Stimulated activated CD8-positive, alpha-beta memory T cell treated with anti-CD3 and anti-CD28 coated beads, Interleukin-15, amount 100 ng/mL, for 1 hour (primary cell): ENCODE measurements around the gene DCDC2B.
"Not testable (repeated sequence)": the region's sequence is repeated elsewhere in the genome, so short reads cannot be mapped to it uniquely, and the experiment has no call there.

Source experiments
- DNase-seq: peaks from one replicate; pipeline ENCODE4 v3.0.0-alpha.2; 2020; ENCODE audit warnings: low read depth

DCDC2B gene

GRCh38 chr1:32208891-32209328 lies at the start of gene DCDC2B:
DCDC2B (plus strand) TSS chr1:32209089; CDS start chr1:32209094, 5 bp downstream.
- no peak for DNase-seq

DNA sequence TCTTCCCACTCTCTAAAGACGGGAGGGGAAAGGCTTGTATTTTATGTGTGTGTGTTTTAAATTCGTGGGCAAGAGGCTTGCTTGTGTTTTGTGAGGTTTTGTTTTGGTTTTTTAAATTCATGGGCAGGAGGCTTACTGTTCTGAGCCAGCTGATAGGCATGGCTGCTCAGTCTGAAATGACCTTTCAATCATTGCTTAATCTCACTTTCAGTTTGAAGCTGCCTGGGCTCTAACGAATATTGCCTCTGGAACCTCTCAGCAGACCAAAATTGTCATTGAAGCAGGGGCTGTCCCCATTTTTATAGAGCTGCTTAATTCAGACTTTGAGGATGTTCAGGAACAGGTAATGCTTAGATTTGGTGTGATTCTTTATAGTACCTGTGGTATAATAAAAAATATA lies 49.7 kb upstream of the DCDC2B start:
- DNase-seq = no peak

DNA sequence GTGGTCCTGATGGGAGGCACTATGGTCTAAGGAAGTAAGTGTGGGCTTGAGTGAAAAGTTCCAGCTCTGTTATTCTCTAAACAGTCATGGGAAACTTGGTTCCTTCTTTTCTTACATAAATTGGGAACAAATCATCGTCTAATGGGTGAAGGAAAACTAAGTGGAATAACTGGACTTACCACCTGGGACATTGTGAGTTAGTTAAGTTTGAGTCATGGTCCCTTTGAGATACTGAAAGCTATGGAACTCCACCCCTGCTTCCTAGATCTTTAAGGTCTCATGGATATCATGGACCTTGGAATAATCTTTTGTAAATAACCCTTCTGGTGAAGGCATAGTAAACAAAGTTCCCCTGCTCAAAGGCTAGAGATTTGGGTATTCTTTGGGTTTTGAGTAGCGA lies 45.5 kb upstream of the DCDC2B start:
- no peak for DNase-seq

DNA sequence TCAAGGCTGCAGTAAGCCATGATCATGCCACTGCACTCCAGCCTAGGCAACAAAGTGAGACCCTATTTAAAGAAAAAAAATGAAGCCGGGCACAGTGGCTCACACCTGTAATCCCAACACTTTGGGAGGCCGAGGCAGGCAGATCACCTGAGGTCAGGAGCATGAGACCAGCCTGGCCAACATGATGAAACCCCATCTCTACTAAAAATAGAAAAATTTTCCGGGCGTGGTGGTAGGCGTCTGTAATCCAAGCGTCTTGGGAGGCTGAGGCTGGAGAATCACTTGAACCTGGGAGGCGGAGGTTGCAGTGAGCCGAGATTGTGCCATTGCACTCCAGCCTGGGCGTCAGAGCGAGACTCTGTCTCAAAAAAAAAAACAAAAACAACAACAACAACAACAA lies 43.3 kb upstream of the DCDC2B start:
- not testable (repeated sequence) for DNase-seq

DNA sequence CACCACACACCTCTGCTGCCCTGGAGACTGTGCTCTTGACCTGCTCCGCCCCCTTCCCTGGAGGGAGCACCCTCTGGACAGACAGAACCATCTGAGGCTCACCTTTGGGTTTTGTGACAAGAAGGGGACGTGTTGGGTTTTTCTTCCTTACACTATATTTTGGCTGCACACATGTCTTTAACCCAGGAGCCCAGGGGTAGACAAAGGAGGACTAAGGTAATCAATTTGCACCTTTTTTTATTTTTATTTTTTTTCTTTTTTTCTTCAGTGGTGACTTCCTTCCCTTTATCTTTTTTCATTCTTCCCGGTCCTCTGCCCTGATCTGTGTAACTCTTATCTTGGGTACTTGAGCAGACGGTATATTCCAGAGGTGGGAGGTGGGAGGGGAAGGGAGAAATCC lies 37.9 kb upstream of the DCDC2B start:
- DNase-seq = no peak

DNA sequence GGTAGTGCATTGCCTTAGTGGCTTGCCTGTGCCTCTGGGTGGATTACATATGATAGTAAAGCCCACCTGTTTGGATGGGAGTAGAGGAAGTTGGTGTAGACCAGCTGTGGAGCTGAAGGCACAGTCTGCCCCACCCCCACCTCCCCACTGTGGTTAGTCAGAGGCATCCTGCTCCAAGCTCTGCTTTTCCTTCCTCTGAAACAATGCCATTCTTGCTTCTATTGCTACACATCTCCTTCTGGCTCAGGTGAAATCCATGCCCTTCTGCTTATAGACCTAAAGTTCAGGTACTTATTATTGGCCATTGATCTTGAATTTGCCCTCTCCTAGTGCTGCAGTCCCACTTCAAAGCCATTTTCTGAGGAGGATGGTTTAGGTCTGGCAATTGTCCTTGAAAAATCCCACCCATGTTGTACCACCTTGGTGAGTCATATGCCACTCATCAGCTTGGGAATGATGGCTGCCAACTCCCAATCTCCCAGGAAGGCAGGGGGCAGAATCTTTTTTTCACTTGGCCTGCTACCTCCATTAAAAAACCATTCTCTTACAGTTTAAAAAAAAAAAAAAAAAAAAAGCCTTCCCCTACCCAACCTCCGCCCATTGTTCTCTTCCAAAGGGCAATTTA lies 36.2 kb upstream of the DCDC2B start:
- no peak for DNase-seq

- DNase-seq = no peak
Observed at GRCh38 chr1:32178380-32179192, 30.3 kb upstream of the DCDC2B start.

- no peak for DNase-seq
Observed at GRCh38 chr1:32179193-32179442, 29.8 kb upstream of the DCDC2B start.

- DNase-seq = peak; percentile 72
Observed at GRCh38 chr1:32179443-32180185, 29.3 kb upstream of the DCDC2B start, which contains the start of gene TXLNA. TXLNA (plus strand) TSS chr1:32179675; CDS start chr1:32180346, 671 bp downstream.

- no peak for DNase-seq
Observed at GRCh38 chr1:32180186-32181060, 28.5 kb upstream of the DCDC2B start.

GRCh38 chr1:32181065-32181464 lies 27.8 kb upstream of the DCDC2B start:
- DNase-seq = no peak

GRCh38 chr1:32181563-32181962 lies 27.3 kb upstream of the DCDC2B start:
- no peak for DNase-seq

GRCh38 chr1:32182060-32182459 lies 26.8 kb upstream of the DCDC2B start:
- no peak for DNase-seq

DNA sequence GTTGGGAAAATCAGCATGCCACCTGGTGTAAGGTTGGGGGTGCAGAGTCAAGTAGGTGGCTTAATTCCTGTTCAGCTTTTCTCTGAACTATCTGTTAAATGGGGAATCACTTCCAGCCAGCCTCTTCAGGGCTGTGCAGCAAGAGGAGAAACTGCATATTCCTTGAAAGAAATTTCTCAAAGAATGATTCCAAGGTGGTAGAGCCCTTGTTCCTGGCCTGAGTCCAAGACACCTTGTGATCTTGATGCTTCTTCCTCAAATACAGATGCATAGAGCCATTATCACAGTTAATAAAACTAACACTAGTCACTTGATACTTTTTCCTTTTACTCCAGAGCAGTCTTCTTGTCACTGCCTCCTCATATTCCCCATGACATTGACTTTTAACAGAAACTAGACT lies 24.2 kb upstream of the DCDC2B start:
- DNase-seq = no peak

GRCh38 chr1:32186077-32186476 lies 22.8 kb upstream of the DCDC2B start:
- no peak for DNase-seq

DNA sequence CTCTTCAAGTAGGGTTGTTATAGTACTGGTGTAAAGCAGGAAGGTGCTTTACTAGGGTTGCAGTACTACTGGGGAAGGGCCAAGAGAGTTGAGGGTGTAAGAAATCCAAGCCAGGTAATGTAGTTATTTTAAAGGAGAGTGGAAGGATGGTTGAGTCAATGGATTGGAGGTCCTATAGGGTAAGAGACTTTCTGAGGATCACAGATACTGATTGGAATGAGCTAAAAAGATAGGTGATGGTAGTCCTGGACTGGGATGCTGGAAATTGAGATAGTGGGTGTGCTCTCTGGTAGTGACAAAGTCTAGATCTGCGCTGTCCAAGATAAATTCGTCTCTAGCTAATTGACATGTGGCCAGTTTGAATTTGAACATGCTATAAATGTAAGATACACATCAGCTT lies 22.4 kb upstream of the DCDC2B start:
- no peak for DNase-seq

DNA sequence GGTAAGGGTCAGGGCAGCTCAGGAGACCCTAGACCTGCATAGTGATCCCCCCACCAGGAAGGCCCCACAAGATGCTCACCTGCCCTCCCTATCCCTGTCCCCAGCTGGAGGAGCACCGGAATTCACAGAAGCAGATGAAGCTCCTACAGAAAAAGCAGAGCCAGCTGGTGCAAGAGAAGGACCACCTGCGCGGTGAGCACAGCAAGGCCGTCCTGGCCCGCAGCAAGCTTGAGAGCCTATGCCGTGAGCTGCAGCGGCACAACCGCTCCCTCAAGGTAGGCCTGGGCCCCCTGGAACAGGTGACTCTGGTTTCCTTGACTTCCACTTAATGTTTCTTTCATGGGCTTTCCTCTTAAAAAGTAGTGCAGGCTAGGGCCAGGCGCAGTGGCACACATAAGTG lies 21.0 kb upstream of the DCDC2B start:
- DNase-seq = no peak

DNA sequence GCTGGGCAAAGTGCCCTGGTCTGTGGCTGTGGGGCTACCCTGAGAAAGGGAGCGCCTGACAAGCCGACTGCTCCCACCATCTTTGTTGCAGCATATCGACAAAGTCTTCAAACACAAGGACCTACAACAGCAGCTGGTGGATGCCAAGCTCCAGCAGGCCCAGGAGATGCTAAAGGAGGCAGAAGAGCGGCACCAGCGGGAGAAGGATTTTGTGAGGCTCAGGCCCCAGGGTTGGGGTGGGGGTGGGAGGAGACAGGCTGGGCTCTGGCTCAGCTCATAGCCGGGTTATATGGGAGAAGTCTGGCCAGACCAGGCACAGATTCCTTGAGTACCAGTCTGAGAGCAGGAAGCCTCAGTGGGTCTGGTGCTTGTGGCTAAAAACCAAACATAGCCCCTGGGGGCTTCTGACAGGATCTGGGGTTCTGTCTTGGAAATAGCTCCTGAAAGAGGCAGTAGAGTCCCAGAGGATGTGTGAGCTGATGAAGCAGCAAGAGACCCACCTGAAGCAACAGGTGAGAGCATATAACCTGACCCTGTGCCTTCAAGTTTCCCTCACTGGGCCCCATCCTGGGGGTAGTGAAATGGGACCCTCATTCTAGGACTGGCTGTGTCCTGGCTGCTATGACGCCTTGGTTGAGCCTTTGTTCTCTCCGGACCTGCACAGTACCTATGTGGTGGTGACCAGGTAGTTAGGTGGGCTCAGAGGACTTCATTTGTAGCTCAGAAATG lies 16.5 kb upstream of the DCDC2B start:
- no peak for DNase-seq

- DNase-seq = no peak
Observed at GRCh38 chr1:32194984-32195383, 13.9 kb upstream of the DCDC2B start.

DNA sequence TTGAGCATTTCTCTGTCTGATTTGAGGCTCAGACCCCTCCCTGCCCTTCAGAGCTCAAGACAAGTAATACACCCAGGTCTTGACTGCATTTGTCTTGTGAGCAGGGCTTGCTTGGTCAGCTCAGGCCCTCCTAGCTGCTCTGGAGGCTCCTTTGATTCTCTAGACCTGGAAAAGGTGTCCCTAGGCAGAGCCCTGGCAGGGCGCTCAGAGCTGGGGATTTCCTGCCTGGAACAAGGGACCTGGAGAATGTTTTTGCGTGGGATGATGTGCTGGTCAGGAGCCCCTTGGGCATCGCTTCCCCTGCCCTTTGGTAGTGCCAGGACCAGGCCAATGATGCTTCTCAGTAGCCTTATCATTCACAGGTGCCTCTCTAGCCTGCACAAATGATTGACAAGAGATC lies 13.4 kb upstream of the DCDC2B start:
- no peak for DNase-seq
